Suprapubic skin (tissue), 4 donors: ENCODE measurements around the gene CES1.

Experiments used
- POLR2A ChIP-seq, 2 donors: fragments of 450-650 bp; IDR thresholded peaks; one replicate each; pipeline ENCODE4 v1.6.1; 2017; ENCODE audit warnings: antibody characterized with exemption in 2 of 2, mild to moderate bottlenecking in 2 of 2, moderate library complexity in 2 of 2
- POLR2AphosphoS5 ChIP-seq, 3 donors: sonication (generic); formaldehyde crosslinking; IDR thresholded peaks; one replicate each; pipeline ENCODE4 v1.6.1; 2017; ENCODE audit warnings: antibody characterized with exemption in 3 of 3
- TF ChIP-seq, protein P1 (sequence below), 2 donors: fragments of 200-600 bp in 1 of 2; fragments of 450-650 bp in 1 of 2; sonication (generic) in 1 of 2; IDR thresholded peaks; one replicate each; pipeline ENCODE4 v1.5.1; 2016 to 2019; ENCODE audit warnings: antibody characterized with exemption in 2 of 2, mild to moderate bottlenecking in 1 of 2, moderate library complexity in 1 of 2

DNA sequence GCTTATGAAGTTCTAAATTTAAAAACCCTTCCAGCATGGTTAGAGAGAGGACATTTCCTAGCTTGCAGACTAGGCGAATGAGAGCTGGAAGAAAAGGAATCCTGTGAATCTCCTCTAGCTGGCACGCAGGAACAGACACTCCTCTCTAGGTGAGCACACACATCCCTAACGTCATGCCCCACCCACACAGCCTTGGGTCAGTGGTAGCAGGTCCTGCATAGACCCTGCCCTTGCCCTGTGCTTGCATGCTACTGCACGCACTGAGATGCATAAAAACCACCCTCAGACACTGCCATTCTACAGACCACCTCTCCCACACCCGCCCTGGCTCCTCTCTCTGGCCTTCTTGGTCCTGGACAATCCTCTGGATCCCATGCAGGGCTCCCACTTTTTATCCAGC, 23.5 kb downstream of the CES1 start:
- TF ChIP-seq, protein P1, sequence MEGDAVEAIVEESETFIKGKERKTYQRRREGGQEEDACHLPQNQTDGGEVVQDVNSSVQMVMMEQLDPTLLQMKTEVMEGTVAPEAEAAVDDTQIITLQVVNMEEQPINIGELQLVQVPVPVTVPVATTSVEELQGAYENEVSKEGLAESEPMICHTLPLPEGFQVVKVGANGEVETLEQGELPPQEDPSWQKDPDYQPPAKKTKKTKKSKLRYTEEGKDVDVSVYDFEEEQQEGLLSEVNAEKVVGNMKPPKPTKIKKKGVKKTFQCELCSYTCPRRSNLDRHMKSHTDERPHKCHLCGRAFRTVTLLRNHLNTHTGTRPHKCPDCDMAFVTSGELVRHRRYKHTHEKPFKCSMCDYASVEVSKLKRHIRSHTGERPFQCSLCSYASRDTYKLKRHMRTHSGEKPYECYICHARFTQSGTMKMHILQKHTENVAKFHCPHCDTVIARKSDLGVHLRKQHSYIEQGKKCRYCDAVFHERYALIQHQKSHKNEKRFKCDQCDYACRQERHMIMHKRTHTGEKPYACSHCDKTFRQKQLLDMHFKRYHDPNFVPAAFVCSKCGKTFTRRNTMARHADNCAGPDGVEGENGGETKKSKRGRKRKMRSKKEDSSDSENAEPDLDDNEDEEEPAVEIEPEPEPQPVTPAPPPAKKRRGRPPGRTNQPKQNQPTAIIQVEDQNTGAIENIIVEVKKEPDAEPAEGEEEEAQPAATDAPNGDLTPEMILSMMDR (IDR thresholded peaks at IDR 0.05): no peak
- TF ChIP-seq POLR2A (IDR thresholded peaks at IDR 0.05) (no peak), POLR2AphosphoS5 (IDR thresholded peaks at IDR 0.05) (no peak)
